GM19324 (cell line): ENCODE data around the gene ITGB5.
A peak's percentile ranks its signal among the peaks of the same experiment; 100 is the strongest.

Experiments
- ATAC-seq: cut with Tn5 transposase; IDR thresholded peaks from one replicate; pipeline ENCODE4 v1.9.1; 2021; ENCODE audit warnings: mild to moderate bottlenecking, moderate library complexity; ENCODE audit not compliant: unreplicated experiment, low FRiP score

Gene ITGB5, protein sequence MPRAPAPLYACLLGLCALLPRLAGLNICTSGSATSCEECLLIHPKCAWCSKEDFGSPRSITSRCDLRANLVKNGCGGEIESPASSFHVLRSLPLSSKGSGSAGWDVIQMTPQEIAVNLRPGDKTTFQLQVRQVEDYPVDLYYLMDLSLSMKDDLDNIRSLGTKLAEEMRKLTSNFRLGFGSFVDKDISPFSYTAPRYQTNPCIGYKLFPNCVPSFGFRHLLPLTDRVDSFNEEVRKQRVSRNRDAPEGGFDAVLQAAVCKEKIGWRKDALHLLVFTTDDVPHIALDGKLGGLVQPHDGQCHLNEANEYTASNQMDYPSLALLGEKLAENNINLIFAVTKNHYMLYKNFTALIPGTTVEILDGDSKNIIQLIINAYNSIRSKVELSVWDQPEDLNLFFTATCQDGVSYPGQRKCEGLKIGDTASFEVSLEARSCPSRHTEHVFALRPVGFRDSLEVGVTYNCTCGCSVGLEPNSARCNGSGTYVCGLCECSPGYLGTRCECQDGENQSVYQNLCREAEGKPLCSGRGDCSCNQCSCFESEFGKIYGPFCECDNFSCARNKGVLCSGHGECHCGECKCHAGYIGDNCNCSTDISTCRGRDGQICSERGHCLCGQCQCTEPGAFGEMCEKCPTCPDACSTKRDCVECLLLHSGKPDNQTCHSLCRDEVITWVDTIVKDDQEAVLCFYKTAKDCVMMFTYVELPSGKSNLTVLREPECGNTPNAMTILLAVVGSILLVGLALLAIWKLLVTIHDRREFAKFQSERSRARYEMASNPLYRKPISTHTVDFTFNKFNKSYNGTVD

DNA sequence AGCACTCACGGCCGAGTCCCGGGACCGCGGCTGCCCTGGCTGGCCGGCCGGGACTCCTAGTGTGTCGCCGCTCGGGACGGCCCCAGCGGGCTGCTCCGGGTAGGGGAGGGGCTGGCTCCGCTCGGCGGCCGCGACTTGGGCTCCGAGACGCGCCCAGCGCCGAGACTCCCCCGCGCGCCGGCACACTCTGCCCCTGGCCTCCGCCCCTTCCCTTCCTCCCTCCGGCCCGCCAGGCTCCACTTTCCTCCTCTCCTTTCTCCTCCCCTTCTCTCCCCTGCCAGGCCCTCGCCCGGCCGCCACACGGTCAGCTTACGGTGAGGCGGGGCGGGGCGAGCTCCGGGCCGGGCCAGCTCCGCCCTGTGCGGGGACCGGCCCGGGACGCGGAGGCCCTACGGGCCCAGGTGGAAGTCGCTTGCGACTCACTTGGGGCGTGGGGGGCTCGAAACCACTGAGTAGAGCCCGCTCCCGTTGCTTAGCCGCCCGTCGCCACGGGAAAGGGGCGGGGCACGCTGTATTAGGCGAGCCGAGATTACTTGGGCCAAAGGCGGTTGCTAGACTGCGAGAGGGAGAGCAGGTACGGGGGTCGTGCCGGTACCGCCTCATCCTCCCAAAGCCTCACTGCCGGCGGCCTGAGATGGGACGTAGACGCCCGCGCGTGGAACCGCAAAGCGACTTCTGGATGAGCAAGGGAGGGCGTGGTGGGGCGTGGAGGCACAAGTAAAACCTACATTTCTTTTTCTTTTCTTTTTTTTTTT lies at the start of gene ITGB5:
Gene ITGB5 (minus strand): TSS at position 189 of the 755 bp plus-strand sequence. CDS start 365 bp downstream, outside the sequence.
- ATAC-seq: peak; percentile 54

- no peak for ATAC-seq
Observed at GRCh38 chr3:124935794-124936542, 48.8 kb upstream of the ITGB5 start.

- ATAC-seq: peak; percentile 49
Observed at GRCh38 chr3:124935264-124935663, 48.1 kb upstream of the ITGB5 start.

DNA sequence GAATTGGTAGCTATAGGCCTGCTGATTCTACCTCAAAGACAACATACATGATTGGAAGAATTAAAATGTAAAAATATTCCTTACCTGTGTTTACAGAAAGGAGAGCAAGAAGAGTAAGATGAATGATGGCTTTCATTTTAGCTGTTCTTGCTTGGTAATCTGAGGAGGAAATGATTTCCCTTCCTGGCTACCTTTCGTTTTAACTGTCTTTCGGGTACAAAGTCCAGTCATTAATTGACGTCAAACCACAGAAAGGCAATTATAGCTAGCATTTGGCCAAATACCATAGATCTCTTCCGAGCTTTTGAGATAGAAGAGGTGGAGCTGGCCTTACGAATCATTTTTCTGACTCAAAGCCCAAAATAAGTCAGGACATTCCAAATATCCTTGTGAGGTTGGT lies 47.4 kb upstream of the ITGB5 start, which contains the start of gene MUC13:
Gene MUC13 (minus strand): TSS at position 175 of the 400 bp plus-strand sequence. CDS start 39 bp downstream, at position 136.
- peak; percentile 47 for ATAC-seq

- no peak for ATAC-seq
Observed at GRCh38 chr3:124928333-124929202, 41.4 kb upstream of the ITGB5 start.

DNA sequence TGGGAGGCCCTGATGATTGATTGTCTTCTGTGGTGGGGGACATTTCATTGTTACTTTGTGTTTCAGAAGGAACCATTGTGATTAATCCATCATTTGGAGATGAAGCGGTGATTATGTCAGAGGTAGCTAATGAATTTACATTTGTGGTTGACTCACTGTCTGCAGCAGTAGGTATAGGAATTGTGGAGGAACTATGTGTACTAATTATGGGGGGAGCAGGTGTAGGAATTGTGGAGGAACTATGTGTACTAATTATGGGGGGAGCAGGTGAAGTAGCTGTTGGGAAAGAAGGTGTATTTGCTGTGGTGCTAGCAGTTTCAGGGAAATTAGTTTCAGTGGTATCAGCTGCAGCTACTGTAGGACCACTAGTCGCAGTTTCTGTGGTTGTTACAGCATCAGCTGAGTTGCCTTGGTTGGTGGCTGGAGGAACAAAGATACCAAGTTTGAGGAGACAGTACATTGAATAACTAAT lies 40.4 kb upstream of the ITGB5 start:
- ATAC-seq: peak; percentile 55

DNA sequence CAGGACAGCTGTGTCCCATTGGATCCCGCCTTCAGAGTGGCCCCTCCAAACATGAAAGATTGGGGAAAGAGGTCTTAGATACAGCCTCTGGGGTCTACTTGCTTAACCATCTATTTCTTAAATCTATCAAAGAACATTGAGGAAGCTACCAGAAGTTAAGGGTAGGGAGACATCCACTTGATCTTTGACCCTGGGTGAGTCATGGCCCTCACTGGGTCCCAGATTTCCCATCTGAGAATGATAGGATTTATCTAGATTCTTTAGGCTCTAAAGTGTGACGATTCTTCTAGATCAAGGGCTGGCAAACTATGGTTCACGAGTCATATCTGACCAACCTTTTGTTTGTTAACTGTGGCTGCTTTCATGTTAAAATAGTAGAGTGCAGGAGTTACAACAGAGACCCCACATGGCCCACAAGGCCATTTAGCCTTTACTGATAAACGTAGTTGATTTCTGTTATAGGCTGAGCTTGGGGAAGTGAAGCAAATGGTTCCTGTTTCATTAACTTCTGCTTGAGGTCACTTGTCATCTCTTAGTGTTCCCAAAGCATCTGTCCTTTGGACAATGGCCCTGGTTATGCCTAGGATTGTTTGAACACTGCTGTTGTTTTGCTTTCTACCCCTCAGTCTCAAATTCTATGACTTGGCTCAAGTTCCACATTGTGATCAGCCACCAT lies 39.4 kb upstream of the ITGB5 start:
- no peak for ATAC-seq

- ATAC-seq: no peak
Observed at GRCh38 chr3:124924741-124925140, 37.6 kb upstream of the ITGB5 start.

DNA sequence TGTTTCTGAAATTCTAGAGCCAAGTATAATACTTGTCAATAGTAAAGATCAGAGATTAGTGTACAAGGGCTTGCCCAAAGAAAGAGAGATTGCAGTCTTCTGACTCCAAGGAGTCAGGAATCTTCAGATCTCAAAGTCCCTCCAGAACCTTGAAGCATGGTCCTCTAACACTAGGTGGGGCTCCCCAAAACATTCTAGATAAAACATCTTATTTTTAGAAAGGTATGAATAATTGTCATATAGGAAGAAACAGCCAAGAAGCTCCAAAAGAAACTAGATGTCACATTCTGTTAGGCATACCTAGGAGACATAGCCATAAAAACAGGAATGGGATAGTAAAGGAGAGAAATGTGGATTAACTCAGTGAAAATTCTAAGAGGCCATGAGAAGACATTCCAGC lies 36.7 kb upstream of the ITGB5 start:
- ATAC-seq: no peak

GRCh38 chr3:124920718-124921117 lies 33.6 kb upstream of the ITGB5 start:
- ATAC-seq: no peak

GRCh38 chr3:124919756-124920155 lies 32.6 kb upstream of the ITGB5 start:
- ATAC-seq: no peak

DNA sequence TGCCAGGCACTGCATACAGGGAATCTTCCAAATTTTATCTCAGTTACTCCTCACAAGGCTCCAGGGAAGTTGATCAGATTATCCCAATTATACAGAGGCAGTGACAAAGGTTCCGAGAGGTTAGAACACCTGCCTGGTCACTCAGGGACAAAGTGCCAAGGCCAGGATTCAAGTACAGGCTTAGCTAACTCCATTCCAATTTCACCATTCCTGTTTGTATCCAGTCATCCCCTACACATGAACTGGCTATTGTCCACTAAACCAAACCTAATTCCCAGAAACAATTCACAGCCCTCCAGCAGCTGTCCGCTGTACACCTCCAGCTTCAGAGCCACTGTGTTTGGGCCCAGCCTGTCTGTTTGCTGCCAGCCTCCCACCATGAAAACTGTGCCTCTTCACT lies 31.4 kb upstream of the ITGB5 start:
- no peak for ATAC-seq

DNA sequence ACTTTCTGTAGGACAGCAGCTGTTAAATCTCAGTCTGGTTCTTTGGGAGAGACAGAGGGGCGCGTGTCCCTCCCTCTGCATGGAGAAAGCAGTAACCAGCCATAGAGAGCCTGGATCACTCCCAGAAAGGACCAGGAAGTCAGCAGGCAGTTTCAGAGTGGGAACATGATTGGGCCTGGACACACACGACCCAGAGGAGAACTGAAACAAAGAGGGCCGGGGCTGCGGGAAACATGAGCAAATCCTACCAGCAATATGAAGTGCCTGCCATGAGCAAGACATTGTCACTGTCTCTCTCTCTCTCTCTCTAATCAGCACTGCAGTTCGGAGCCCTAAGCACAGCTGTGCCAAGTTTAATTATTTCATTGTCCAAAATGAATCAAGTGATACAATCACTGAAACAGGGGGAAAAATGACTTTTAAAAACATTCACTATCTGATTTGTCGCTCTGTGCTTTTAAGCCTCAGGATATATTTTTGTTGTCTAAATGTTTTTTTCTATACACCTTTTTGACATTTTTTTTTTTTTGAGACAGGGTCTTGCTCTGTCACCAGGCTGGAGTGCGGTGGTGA lies 29.8 kb upstream of the ITGB5 start:
- no peak for ATAC-seq

DNA sequence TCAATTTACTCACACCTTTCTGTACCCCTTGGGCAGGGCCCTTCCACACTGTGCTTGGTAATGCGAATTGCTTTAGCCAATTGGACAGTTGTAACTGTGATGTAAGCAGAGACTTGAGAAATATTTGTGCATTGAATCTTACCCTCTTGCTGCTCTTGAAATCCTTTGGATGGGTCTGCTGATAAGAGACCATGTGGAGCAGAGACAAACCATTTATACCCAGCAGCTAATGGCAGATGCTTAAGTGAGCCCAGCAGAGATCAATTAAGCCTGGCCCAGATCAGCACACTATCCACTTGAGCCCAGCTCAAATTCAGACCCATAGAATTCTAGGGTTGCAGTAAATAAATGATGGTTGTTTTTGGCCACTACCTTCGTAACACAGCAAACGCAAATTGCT lies 28.1 kb upstream of the ITGB5 start:
- no peak for ATAC-seq

DNA sequence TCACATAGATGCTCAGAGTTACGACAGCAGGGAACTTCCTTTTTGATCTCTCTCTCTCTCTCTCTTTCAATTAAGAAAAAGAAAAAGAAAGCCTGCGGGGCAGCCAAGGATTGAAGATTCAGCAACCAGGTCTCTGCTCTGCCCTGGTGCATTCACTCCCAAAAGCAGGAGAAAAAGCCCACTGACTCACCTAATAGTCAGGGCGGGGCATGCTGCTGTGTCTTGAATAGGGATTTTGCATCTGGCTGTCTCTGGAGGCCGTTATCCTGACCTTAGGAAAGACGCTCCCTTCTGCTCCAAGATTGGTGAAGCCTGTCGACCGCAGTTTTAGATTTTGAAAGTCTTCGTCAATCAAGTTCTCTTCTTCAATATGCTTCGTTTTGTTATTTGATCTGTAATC lies 20.8 kb upstream of the ITGB5 start:
- ATAC-seq: no peak

GRCh38 chr3:124904835-124905492 lies 17.8 kb upstream of the ITGB5 start:
- no peak for ATAC-seq
